OCI-LY3 (cell line): Measurements from ENCODE around the gene ACTL10.

Experiments used
- H2AFZ ChIP-seq: fragments of 200-600, 300-600 bp; shearing (Covaris generic); 2 replicates; pipeline ENCODE4 v1.6.0; 2014; ENCODE audit warnings: antibody characterized with exemption, low read depth, low read length
- H3K27ac ChIP-seq: fragments of 200-600, 300-600 bp; sonication (generic); 2 replicates; pipeline ENCODE4 v1.5.1; 2014; ENCODE audit warnings: mild to moderate bottlenecking, low read length, moderate library complexity, mixed read lengths
- H3K27me3 ChIP-seq: fragments of 200-600, 300-600 bp; sonication (generic); 2 replicates; pipeline ENCODE4 v1.6.1; 2014; ENCODE audit warnings: low read depth, low read length, mixed read lengths
- H3K36me3 ChIP-seq: fragments of 200-600, 300-600 bp; sonication (generic); replicated peaks from 2 replicates; pipeline ENCODE3; 2014; ENCODE audit warnings: low read depth, low read length, mixed read lengths
- H3K4me1 ChIP-seq: fragments of 300-600, 200-600 bp; sonication (generic); 2 replicates; pipeline ENCODE4 v1.6.1; 2014; ENCODE audit warnings: low read length, mixed read lengths
- H3K4me2 ChIP-seq: fragments of 200-600, 300-600 bp; sonication (generic); 2 replicates; pipeline ENCODE4 v1.6.1; 2014; ENCODE audit warnings: low read length, mixed read lengths
- H3K4me3 ChIP-seq: fragments of 300-600, 200-600 bp; sonication (generic); 2 replicates; pipeline ENCODE4 v1.5.1; 2014; ENCODE audit warnings: antibody characterized with exemption, mild to moderate bottlenecking, low read length, moderate library complexity
- H3K79me2 ChIP-seq: fragments of 300-600, 200-600 bp; shearing (Covaris generic); 2 replicates; pipeline ENCODE4 v1.6.1; 2014; ENCODE audit warnings: mild to moderate bottlenecking, low read length, mixed read lengths
- H3K9ac ChIP-seq: fragments of 300-600, 200-600 bp; shearing (Covaris generic); 2 replicates; pipeline ENCODE4 v1.6.0; 2014; ENCODE audit warnings: mild to moderate bottlenecking, low read length, moderate library complexity
- H3K9me3 ChIP-seq: fragments of 200-600, 300-600 bp; shearing (Covaris generic); 2 replicates; pipeline ENCODE4 v1.6.1; 2014; ENCODE audit warnings: low read length, mixed read lengths; ENCODE audit not compliant: insufficient read depth
- H4K20me1 ChIP-seq: fragments of 200-600, 300-600 bp; sonication (generic); 2 replicates; pipeline ENCODE4 v1.6.1; 2016; ENCODE audit warnings: low read length, mixed read lengths; ENCODE audit not compliant: insufficient read depth
- CTCF ChIP-seq: fragments of 200-600, 300-600 bp; sonication (generic); IDR thresholded peaks from 2 replicates; pipeline ENCODE4 v1.5.1; 2014; ENCODE audit warnings: antibody characterized with exemption, low read length, low read depth
- EZH2phosphoT487 ChIP-seq: fragments of 200-600 bp; shearing (Covaris generic); IDR thresholded peaks from 2 replicates; pipeline ENCODE4 v1.6.1; 2018; ENCODE audit warnings: antibody characterized with exemption, mixed run types, low read depth

Gene ACTL10

GRCh38 chr20:33626190-33626589 lies 40.6 kb upstream of the ACTL10 start:
- Histone ChIP-seq H3K4me3 (no peak overlapping the region), H3K27me3 (no peaks in the 10 kb centered on the region), H3K4me1 (no peaks in the 10 kb centered on the region), H3K4me2 (no peak overlapping the region), H2AFZ (no peak overlapping the region), H3K79me2 (no peaks in the 10 kb centered on the region), H3K9ac (no peak overlapping the region), H3K36me3 (peaks cover 19% of the 10 kb centered on the region), H3K9me3 (no peaks in the 10 kb centered on the region), H3K27ac (no peak overlapping the region), H4K20me1 (no peaks in the 10 kb centered on the region)
- no peak for TF ChIP-seq CTCF
- no peak for TF ChIP-seq EZH2phosphoT487

DNA sequence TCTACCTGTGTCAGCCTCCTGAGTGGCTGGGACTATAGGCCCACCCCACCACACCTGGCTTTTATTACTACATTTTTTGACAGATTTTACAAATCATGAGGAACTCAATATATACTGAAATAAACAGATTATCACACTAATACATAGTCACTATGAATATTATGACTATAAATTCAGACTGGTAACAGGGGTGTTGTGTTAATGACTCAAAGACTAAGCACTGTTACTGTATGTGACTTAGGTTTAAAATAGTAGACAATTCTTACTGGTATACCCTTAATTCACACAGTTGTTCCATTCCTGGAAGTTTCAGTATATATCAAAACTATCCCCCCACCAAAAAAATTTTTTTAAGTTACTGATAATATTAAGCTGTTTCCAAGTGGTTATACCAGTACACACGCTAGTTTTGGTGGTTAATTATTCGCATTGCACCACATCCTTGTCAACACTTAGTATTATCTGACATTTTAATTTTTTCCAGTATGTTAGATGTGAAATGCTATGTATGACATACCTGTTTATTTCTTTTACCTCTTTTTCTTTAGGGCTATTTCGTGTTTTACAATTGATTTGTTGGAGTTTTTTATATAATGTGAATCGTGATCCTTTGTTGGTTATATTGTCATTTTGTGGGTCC lies 39.0 kb upstream of the ACTL10 start:
- Histone ChIP-seq H2AFZ (no peak overlapping the region), H3K27ac (no peak overlapping the region)

GRCh38 chr20:33629533-33629932 lies 37.2 kb upstream of the ACTL10 start:
- H3K9me3 ChIP-seq: no peaks in the 10 kb centered on the region

More for the DNA sequence above, 39.0 kb upstream of the ACTL10 start:
- H3K9me3 ChIP-seq: no peaks in the 10 kb centered on the region
- H3K27me3 ChIP-seq: no peaks in the 10 kb centered on the region
- H3K4me2 ChIP-seq: no peak overlapping the region
- no peaks in the 10 kb centered on the region for H3K79me2 ChIP-seq
- H4K20me1 ChIP-seq: no peaks in the 10 kb centered on the region
- H3K9ac ChIP-seq: no peak overlapping the region
- no peak for TF ChIP-seq EZH2phosphoT487
- no peak for TF ChIP-seq CTCF
- no peaks in the 10 kb centered on the region for H3K4me1 ChIP-seq
- peaks cover 19% of the 10 kb centered on the region for H3K36me3 ChIP-seq
- no peak overlapping the region for H3K4me3 ChIP-seq

GRCh38 chr20:33629979-33630378 lies 36.8 kb upstream of the ACTL10 start:
- H3K4me2 ChIP-seq: no peak overlapping the region
- H3K4me3 ChIP-seq: no peak overlapping the region
- H3K9ac ChIP-seq: no peak overlapping the region
- peaks cover 17% of the 10 kb centered on the region for H3K36me3 ChIP-seq
- no peaks in the 10 kb centered on the region for H3K9me3 ChIP-seq
- H3K27ac ChIP-seq: no peak overlapping the region
- no peaks in the 10 kb centered on the region for H3K79me2 ChIP-seq
- H2AFZ ChIP-seq: no peak overlapping the region
- no peaks in the 10 kb centered on the region for H3K27me3 ChIP-seq
- no peak for TF ChIP-seq CTCF
- no peak for TF ChIP-seq EZH2phosphoT487
- H3K4me1 ChIP-seq: no peaks in the 10 kb centered on the region
- H4K20me1 ChIP-seq: no peaks in the 10 kb centered on the region

More at GRCh38 chr20:33629533-33629932, 37.2 kb upstream of the ACTL10 start:
- TF ChIP-seq CTCF (no peak), EZH2phosphoT487 (no peak)
- no peak overlapping the region for H3K27ac ChIP-seq
- H3K27me3 ChIP-seq: no peaks in the 10 kb centered on the region
- peaks cover 19% of the 10 kb centered on the region for H3K36me3 ChIP-seq
- H4K20me1 ChIP-seq: no peaks in the 10 kb centered on the region
- H3K79me2 ChIP-seq: no peaks in the 10 kb centered on the region
- H3K4me3 ChIP-seq: no peak overlapping the region
- H2AFZ ChIP-seq: no peak overlapping the region
- no peaks in the 10 kb centered on the region for H3K4me1 ChIP-seq
- H3K4me2 ChIP-seq: no peak overlapping the region
- H3K9ac ChIP-seq: no peak overlapping the region
